ENCODE measurements around the gene FCAMR.

Gene FCAMR

DNA sequence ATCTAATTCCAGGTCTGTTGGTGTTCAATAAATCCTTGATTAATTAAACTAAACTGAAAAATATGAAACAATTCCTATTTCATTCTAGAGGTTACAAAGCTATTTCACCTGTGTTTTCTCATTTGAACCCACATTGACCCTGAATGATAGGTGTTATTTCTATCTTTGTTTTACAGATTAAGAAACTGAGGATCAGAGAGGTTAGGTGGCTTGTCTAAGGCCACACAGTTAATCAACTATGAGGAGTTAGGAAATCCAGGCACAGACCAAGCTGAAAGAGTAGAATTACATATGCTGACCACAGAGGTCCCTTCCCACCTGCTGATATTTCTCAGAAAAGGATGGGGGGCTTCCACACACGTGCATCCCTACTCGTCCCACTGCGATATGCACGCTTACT is 24.5 kb downstream of the FCAMR start:
- no peak overlapping the region for H3K4me3 ChIP-seq (ENCODE audit: low read length)
- no peaks in the 10 kb centered on the region for H3K27me3 ChIP-seq (ENCODE audit: insufficient read depth, low read length)
- 94% methylated on average over 4 of the region's 4 CpGs for WGBS

DNA sequence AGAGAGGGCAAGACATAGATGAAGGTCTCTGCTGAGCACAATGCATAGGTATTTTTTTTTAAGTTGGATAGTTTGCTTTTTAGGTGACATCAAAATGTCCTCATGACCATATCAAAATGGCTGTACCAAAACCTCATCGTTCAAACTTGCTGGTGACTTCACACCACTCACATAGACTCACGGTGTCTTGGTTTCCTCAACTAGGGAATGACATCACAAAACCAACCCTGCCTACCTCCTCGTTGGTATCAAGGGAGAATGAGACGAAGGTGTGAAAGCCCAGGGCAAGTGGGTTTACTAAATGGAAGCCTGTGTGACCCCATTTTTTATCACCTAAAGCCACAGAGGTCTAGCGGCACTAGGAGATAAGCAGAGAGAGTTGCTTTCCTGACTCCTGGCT is 25.6 kb downstream of the FCAMR start:
- no peak overlapping the region for H3K27ac ChIP-seq (ENCODE audit: low read depth, low read length)
- no peak overlapping the region for H3K9ac ChIP-seq (ENCODE audit: low read depth, low read length)
- H3K4me3 ChIP-seq (ENCODE audit: low read length) = no peak overlapping the region
- no peaks in the 10 kb centered on the region for H3K27me3 ChIP-seq (ENCODE audit: insufficient read depth, low read length)
- 89% methylated on average over 5 of the region's 5 CpGs for WGBS
- no peaks in the 10 kb centered on the region for H3K36me3 ChIP-seq (ENCODE audit: insufficient read depth, low read length)
- H3K9me3 ChIP-seq (ENCODE audit: insufficient read depth, low read depth, low read length) = no peaks in the 10 kb centered on the region
- H3K4me1 ChIP-seq (ENCODE audit: insufficient read depth, low read length) = no peaks in the 10 kb centered on the region

More for the DNA sequence above, 24.5 kb downstream of the FCAMR start:
- H3K9ac ChIP-seq (ENCODE audit: low read depth, low read length) = no peak overlapping the region
- H3K9me3 ChIP-seq (ENCODE audit: insufficient read depth, low read depth, low read length) = 0 out of 2 replicates have a peak, but pooled peaks cover 3% of the 10 kb centered on the region
- H3K4me1 ChIP-seq (ENCODE audit: insufficient read depth, low read length) = no peaks in the 10 kb centered on the region
- no peaks in the 10 kb centered on the region for H3K36me3 ChIP-seq (ENCODE audit: insufficient read depth, low read length)
- no peak overlapping the region for H3K27ac ChIP-seq (ENCODE audit: low read depth, low read length)

DNA sequence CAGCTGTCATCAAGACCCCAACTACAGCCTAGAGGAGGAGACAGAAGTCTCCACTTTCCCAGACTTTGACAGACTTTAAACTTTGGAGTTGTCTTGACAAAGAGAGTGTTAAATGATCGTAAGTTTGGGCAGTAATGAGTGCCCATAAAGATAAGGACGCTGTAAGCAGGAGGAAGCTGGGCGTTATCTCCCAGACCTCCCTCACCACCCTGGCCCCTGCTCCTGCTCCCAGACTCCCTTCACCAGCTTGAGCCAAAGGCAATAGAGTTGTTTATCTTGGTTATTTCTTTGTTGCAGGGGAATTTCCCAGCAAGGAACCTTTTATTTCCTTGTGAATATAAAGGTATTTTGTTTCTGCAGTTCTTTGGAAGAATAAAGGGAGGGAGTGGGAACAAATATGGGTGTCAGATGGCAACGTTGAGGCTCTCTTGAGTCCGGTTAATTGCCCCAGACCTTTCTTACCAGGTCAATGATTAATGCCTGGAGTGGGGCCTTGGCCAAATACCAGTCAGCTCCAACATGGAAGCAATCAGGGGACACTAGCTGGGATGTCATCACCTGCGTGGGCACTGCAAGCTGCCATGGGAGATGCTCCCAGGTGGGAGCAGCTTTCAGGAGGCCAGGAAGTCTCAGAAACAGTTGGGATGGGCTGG is 28.4 kb downstream of the FCAMR start:
- H3K9me3 ChIP-seq (ENCODE audit: insufficient read depth, low read depth, low read length) = no peaks in the 10 kb centered on the region
- 84% methylated on average over 6 of the region's 6 CpGs for WGBS
- H3K4me1 ChIP-seq (ENCODE audit: insufficient read depth, low read length) = no peaks in the 10 kb centered on the region
- H3K9ac ChIP-seq (ENCODE audit: low read depth, low read length) = no peak overlapping the region
- H3K27me3 ChIP-seq (ENCODE audit: insufficient read depth, low read length) = no peaks in the 10 kb centered on the region
- no peak overlapping the region for H3K4me3 ChIP-seq (ENCODE audit: low read length)
- no peaks in the 10 kb centered on the region for H3K36me3 ChIP-seq (ENCODE audit: insufficient read depth, low read length)
- no peak overlapping the region for H3K27ac ChIP-seq (ENCODE audit: low read depth, low read length)

DNA sequence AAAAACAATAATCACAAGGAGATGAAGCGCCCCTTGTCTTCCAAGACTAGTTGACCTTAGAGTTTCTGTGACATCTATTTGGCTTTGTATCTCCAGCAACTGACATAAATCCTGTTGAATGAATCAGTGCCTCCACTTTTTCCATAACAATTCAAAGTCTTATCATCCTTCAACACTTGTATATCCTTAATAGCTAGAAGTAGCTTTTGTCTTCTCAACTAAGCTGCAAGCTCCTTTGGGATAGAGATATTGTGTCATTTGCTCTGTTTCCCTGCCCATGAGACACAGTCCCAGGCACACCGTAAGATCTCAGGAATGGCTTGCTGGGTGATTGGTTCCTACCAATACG is 29.7 kb downstream of the FCAMR start:
- 95% methylated on average over 3 of the region's 3 CpGs for WGBS

DNA sequence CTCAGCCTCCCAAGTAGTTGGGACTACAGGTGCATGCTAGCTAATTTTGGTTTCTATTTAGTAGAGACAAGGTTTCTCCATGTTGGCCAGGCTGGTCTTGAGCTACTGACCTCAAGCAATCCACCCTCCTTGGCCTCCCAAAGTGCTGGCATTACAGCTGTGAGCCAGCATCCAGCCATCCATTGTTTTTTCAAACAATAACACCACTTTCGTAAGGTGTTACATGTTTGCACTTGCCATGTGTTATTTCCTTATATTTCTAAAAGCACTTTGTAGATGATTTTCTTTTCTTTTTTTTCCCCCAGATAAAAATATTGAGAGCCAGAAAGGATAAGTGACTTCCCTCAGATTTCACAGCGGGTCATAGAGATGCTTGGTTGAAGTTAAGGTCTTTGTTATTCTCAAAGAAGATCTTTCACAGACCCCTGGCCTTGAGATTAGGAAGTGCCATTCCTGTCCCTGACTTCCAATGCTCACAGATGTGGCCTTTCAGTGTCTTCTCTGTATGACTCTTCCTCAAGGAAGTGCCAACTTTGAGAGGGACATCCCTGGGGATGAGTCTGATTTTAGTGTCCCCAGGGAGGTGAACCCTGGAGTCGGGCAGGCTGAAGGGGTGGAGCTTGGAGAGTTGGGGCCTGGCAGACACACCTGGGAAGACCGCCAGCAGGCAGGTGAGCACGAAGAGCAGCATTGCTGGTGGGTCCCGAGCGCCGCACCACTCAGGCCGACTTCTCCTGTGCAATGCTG is 30.2 kb downstream of the FCAMR start:
- Histone ChIP-seq H3K27me3 (ENCODE audit: insufficient read depth, low read length) (no peaks in the 10 kb centered on the region), H3K4me1 (ENCODE audit: insufficient read depth, low read length) (no peaks in the 10 kb centered on the region), H3K9me3 (ENCODE audit: insufficient read depth, low read depth, low read length) (no peaks in the 10 kb centered on the region), H3K27ac (ENCODE audit: low read depth, low read length) (no peak overlapping the region), H3K36me3 (ENCODE audit: insufficient read depth, low read length) (no peaks in the 10 kb centered on the region), H3K4me3 (ENCODE audit: low read length) (no peak overlapping the region), H3K9ac (ENCODE audit: low read depth, low read length) (no peak overlapping the region)
- 92% methylated on average over 9 of the region's 9 CpGs for WGBS

More for the DNA sequence above, 29.7 kb downstream of the FCAMR start:
- H3K9ac ChIP-seq (ENCODE audit: low read depth, low read length) = no peak overlapping the region
- no peaks in the 10 kb centered on the region for H3K27me3 ChIP-seq (ENCODE audit: insufficient read depth, low read length)
- no peaks in the 10 kb centered on the region for H3K9me3 ChIP-seq (ENCODE audit: insufficient read depth, low read depth, low read length)
- no peak overlapping the region for H3K4me3 ChIP-seq (ENCODE audit: low read length)
- no peak overlapping the region for H3K27ac ChIP-seq (ENCODE audit: low read depth, low read length)
- H3K4me1 ChIP-seq (ENCODE audit: insufficient read depth, low read length) = no peaks in the 10 kb centered on the region
- no peaks in the 10 kb centered on the region for H3K36me3 ChIP-seq (ENCODE audit: insufficient read depth, low read length)

DNA sequence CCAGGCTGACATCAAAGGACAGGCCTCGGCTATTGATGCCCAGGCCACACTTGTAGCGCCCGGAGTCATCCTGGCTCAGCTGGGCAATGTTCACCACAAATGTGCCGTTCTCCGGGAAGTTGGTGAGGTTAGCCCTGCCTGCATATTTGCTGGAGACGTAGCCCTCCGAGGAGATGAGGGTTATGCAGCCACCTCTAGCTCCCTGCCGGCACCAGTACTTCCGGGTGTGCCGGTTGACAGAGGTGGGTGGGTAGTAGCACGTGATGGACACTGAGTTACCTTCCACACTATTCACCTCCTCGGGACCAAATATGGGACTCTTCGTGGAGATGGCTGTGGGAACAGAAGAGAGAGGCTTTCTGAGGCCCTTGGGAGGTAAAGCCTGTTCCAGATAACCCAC is 31.1 kb downstream of the FCAMR start:
- no peaks in the 10 kb centered on the region for H3K9me3 ChIP-seq (ENCODE audit: insufficient read depth, low read depth, low read length)
- no peaks in the 10 kb centered on the region for H3K27me3 ChIP-seq (ENCODE audit: insufficient read depth, low read length)
- H3K27ac ChIP-seq (ENCODE audit: low read depth, low read length) = no peak overlapping the region
- WGBS = 92% methylated on average over 12 of the region's 13 CpGs
- H3K36me3 ChIP-seq (ENCODE audit: insufficient read depth, low read length) = no peaks in the 10 kb centered on the region
- no peak overlapping the region for H3K9ac ChIP-seq (ENCODE audit: low read depth, low read length)
- H3K4me3 ChIP-seq (ENCODE audit: low read length) = no peak overlapping the region
- no peaks in the 10 kb centered on the region for H3K4me1 ChIP-seq (ENCODE audit: insufficient read depth, low read length)

DNA sequence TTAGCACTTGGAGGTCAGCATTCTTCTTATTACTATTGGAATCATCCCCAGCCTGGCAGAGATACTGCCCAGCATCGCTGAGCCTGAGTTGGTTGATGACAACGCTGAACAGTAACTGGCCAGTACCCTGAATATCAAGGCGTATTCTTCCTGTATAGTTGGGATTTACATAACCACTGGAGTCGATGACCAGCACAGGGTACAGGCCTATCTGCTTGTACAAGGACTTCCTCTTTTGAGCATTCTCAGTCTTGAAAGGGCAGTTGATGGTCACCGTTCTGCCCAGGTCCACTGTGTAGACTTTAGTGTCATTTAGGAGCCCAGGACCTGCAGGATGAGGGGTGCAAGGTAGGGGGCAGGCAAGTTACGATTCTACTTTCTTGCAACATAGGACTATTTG is 32.8 kb downstream of the FCAMR start:
- Histone ChIP-seq H3K36me3 (ENCODE audit: insufficient read depth, low read length) (no peaks in the 10 kb centered on the region), H3K9ac (ENCODE audit: low read depth, low read length) (no peak overlapping the region), H3K4me3 (ENCODE audit: low read length) (no peak overlapping the region), H3K4me1 (ENCODE audit: insufficient read depth, low read length) (no peaks in the 10 kb centered on the region), H3K27ac (ENCODE audit: low read depth, low read length) (no peak overlapping the region), H3K27me3 (ENCODE audit: insufficient read depth, low read length) (no peaks in the 10 kb centered on the region), H3K9me3 (ENCODE audit: insufficient read depth, low read depth, low read length) (no peaks in the 10 kb centered on the region)
- WGBS = 92% methylated on average over 6 of the region's 6 CpGs

DNA sequence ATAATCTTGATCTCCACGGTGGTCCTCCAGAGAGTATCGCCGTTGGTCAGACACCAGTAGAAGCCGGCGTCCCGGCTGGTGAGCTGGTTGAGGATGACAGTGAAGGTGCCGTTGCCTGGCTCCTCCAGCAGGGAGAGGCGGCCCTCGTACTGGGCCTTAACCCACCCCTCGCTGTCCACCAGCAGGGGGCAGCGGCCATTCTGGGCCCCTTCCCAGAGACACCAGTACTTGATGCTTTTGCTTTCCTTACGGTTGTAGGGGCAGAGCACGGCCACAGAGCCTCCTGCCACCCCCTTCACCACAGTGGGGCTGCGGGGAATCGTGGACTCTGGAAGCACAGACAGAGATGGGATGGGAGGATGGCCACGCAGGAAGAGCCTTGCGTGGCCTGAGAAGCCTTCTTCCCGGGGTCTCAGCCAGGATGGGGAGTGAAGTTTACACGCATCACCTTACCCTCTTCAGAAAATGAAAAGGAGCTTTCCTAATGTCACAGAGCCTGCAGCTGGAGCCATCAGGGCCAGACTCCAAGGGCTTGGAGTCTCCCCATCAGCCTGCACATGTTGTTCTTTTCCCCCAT is 34.7 kb downstream of the FCAMR start:
- Histone ChIP-seq H3K9ac (ENCODE audit: low read depth, low read length) (no peak overlapping the region), H3K27me3 (ENCODE audit: insufficient read depth, low read length) (no peaks in the 10 kb centered on the region), H3K36me3 (ENCODE audit: insufficient read depth, low read length) (no peaks in the 10 kb centered on the region), H3K4me1 (ENCODE audit: insufficient read depth, low read length) (no peaks in the 10 kb centered on the region), H3K9me3 (ENCODE audit: insufficient read depth, low read depth, low read length) (no peaks in the 10 kb centered on the region), H3K4me3 (ENCODE audit: low read length) (no peak overlapping the region), H3K27ac (ENCODE audit: low read depth, low read length) (no peak overlapping the region)
- 68% methylated on average over 19 of the region's 19 CpGs for WGBS

DNA sequence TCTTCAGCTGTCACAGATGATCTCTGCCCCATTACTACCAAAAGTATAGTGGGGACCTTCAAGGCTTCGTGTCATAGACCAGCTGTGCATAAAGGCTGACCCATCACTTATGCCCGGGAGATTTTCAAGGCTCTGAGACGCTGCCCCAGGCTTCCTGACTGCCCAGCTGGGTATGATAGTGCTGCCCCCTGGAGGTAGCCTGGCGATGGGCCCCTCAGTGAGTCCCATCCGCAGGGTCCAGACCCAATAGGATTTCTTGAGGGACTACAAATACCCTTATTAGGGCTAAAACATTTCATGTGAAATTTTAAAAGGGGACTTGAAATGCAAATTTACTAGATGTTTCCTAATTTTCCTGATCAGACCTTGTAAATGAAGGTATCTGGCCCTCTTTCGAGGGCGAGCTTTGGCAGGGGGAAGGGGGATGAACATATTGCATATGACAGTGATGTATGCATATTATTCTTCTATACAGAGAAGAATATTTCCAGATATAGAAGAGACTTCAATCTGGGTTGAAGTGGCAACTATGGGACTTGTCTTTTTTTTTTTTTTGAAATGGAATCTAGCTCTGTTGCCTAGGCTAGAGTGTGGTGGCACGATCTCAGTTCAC is 36.8 kb downstream of the FCAMR start:
- no peak overlapping the region for H3K9ac ChIP-seq (ENCODE audit: low read depth, low read length)
- 69% methylated on average over 8 of the region's 8 CpGs for WGBS
- no peaks in the 10 kb centered on the region for H3K36me3 ChIP-seq (ENCODE audit: insufficient read depth, low read length)
- H3K4me1 ChIP-seq (ENCODE audit: insufficient read depth, low read length) = no peaks in the 10 kb centered on the region
- H3K9me3 ChIP-seq (ENCODE audit: insufficient read depth, low read depth, low read length) = no peaks in the 10 kb centered on the region
- no peak overlapping the region for H3K27ac ChIP-seq (ENCODE audit: low read depth, low read length)
- H3K4me3 ChIP-seq (ENCODE audit: low read length) = no peak overlapping the region
- H3K27me3 ChIP-seq (ENCODE audit: insufficient read depth, low read length) = no peaks in the 10 kb centered on the region

DNA sequence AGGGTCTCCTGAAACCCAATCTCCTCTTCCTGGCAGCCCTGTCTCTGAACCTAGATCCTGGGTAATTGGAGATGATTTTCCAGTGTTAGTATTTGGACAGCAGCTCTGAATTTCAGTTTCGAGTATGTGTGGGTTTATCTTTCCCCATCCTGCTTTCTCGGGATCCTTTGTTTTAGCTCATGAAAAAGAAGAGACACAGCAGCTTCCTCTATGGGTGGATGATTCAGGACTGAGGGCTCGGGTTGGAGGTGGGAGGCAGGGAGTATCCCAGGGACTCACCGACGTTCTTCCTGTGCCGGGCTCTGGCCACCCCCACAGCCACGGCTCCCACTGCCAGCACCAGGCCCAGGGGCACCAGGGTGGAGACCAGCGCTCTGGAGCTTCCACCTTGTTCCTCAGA is 38.1 kb downstream of the FCAMR start:
- WGBS = 86% methylated on average over 8 of the region's 8 CpGs
- Histone ChIP-seq H3K4me3 (ENCODE audit: low read length) (no peak overlapping the region), H3K4me1 (ENCODE audit: insufficient read depth, low read length) (no peaks in the 10 kb centered on the region), H3K27ac (ENCODE audit: low read depth, low read length) (no peak overlapping the region), H3K9me3 (ENCODE audit: insufficient read depth, low read depth, low read length) (no peaks in the 10 kb centered on the region), H3K36me3 (ENCODE audit: insufficient read depth, low read length) (no peaks in the 10 kb centered on the region), H3K9ac (ENCODE audit: low read depth, low read length) (no peak overlapping the region), H3K27me3 (ENCODE audit: insufficient read depth, low read length) (no peaks in the 10 kb centered on the region)

DNA sequence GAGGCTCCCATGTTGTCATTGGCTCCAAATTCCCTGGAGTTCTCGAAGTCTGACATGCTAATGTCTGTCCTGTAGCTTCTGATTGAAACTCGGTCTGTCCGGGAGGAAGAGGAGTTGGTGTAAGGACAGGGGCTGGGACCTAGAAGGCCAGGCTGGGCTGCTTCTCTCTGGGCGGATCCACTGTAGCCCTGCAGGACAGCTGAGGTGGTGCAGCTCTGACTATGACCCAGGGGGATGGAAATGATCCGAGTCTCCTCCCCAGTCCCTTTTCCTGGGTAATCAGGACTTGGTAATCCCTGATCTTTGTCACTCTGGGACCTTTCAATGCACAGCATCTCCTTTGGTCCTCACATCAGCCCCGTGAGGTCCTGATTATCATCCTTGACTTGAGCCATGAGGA is 38.6 kb downstream of the FCAMR start:
- no peak overlapping the region for H3K9ac ChIP-seq (ENCODE audit: low read depth, low read length)
- no peak overlapping the region for H3K4me3 ChIP-seq (ENCODE audit: low read length)
- H3K4me1 ChIP-seq (ENCODE audit: insufficient read depth, low read length) = no peaks in the 10 kb centered on the region
- WGBS = 80% methylated on average over 6 of the region's 6 CpGs
- no peaks in the 10 kb centered on the region for H3K27me3 ChIP-seq (ENCODE audit: insufficient read depth, low read length)
- H3K9me3 ChIP-seq (ENCODE audit: insufficient read depth, low read depth, low read length) = no peaks in the 10 kb centered on the region
- no peaks in the 10 kb centered on the region for H3K36me3 ChIP-seq (ENCODE audit: insufficient read depth, low read length)
- no peak overlapping the region for H3K27ac ChIP-seq (ENCODE audit: low read depth, low read length)

Data from HUES64 (cell line).